GM12891 (cell line): ENCODE measurements around the gene SERPINE1.

Experiments
- DNase-seq: peaks from one replicate; pipeline ENCODE4 v3.0.0; 2011; ENCODE audit warnings: low spot score; ENCODE audit not compliant: insufficient read length
- FAIRE-seq: peaks from 2 replicates; lab custom pipeline; 2011; peaks lifted over from hg19 to GRCh38; lab: Jason Lieb, UNC
- PAX5 ChIP-seq: IDR thresholded peaks from 2 replicates; pipeline ENCODE4 v1.6.1; 2011; ENCODE audit warnings: low read length, moderate library complexity, mild to moderate bottlenecking; ENCODE audit not compliant: insufficient read depth, severe bottlenecking
- POLR2A ChIP-seq: IDR thresholded peaks from 2 replicates; pipeline ENCODE4 v1.6.1; 2011; ENCODE audit warnings: low read depth, low read length, control low read depth
- POLR2AphosphoS5 ChIP-seq: IDR thresholded peaks from 2 replicates; pipeline ENCODE4 v1.6.1; 2011; ENCODE audit warnings: low read depth, low read length, control low read depth
- POU2F2 ChIP-seq: IDR thresholded peaks from 2 replicates; pipeline ENCODE4 v1.6.1; 2011; ENCODE audit warnings: low read depth, mild to moderate bottlenecking, control low read depth, low read length, moderate library complexity
- SPI1 ChIP-seq: IDR thresholded peaks from 2 replicates; pipeline ENCODE4 v1.6.1; 2011; ENCODE audit warnings: low read depth, low read length, control low read depth
- TAF1 ChIP-seq: IDR thresholded peaks from 2 replicates; pipeline ENCODE4 v1.6.1; 2011; ENCODE audit warnings: low read depth, low read length, control low read depth

SERPINE1 gene

DNA sequence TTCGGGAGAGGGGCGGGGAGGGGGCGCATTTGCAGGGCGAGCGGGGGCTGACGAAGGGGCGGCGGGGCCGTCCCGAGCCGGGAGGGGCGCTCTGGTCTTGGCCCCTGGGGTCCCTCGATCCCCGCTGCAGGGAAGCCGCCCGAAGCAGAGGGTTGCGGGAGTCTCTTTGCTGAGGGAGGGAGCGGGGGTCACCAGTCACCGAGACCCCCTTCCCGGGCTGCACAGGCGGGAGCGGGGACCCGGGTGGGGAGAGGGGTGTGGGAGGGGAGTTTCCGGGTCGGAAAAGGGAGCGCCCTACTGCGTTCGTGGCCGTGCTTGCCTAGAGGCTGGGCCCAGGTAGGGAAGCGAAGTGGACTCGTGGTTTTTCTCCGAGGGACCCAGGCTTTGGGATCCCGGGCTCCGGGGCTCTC, 27.8 kb downstream of the SERPINE1 start:
- TF ChIP-seq POLR2AphosphoS5 (no peak), POLR2A (no peak), PAX5 (no peak), SPI1 (no peak), POU2F2 (no peak), TAF1 (no peak)
- DNase-seq (no peak), FAIRE-seq (no peak)

- FAIRE-seq (no peak), DNase-seq (no peak)
- no peak for TF ChIP-seq TAF1
- TF ChIP-seq POLR2AphosphoS5, result no peak
- no peak for TF ChIP-seq POU2F2
- TF ChIP-seq PAX5, result no peak
- no peak for TF ChIP-seq POLR2A
- no peak for TF ChIP-seq SPI1
Observed at GRCh38 chr7:101155303-101155702, 28.4 kb downstream of the SERPINE1 start.

DNA sequence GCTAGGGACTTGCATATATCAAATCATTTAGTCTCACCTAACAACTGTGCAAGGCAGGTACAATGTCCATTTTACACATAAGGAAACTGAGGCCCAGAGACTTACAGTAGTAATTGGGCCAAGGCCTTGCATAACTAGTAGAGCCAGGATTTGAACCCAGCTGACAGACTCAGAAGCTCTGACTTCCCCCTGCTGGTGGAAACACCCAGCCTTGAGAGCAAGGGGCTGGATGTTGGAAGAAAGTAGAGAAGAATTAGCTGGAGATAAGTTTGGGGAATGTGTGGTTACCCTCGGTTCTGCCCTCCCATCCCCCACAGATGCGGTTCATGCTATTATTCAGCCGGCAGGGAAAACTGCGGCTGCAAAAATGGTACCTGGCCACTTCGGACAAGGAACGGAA, 29.4 kb downstream of the SERPINE1 start:
- TF ChIP-seq PAX5, result no peak
- TF ChIP-seq POU2F2, result no peak
- TF ChIP-seq SPI1, result no peak
- no peak for TF ChIP-seq POLR2A
- TF ChIP-seq POLR2AphosphoS5, result no peak
- no peak for TF ChIP-seq TAF1
- DNase-seq (no peak), FAIRE-seq (no peak)

- TF ChIP-seq SPI1 (no peak), PAX5 (no peak), POLR2A (no peak), POLR2AphosphoS5 (no peak), TAF1 (no peak), POU2F2 (no peak)
- no peak for FAIRE-seq
- no peak for DNase-seq
Observed at GRCh38 chr7:101156866-101157589, 30.1 kb downstream of the SERPINE1 start.

- no peak for FAIRE-seq
- no peak for DNase-seq
- TF ChIP-seq POU2F2, result no peak
- no peak for TF ChIP-seq TAF1
- TF ChIP-seq POLR2A, result no peak
- no peak for TF ChIP-seq POLR2AphosphoS5
- no peak for TF ChIP-seq SPI1
- TF ChIP-seq PAX5, result no peak
Observed at GRCh38 chr7:101159696-101160674, 33.1 kb downstream of the SERPINE1 start.

DNA sequence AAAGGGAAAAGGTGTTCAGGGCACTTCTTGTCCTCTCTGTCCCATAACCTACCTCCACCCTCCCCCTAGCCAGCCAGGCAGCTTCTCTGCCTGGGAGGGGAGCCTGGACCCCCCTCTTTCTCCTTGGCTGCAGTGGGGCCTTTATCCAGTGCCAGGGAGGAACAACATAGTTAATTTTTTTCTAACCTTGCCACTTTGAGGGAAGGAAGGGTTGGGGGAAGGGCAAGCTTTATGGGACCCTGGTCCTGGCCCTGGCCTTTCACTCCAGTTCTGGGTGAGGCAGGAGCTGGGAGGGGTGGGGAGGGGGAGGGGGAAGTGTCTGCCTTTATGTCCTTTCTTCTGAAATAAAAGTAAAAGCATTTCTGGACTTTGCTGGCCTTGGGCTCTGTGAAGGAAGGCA, 34.0 kb downstream of the SERPINE1 start:
- FAIRE-seq (no peak), DNase-seq (no peak)
- TF ChIP-seq TAF1, result no peak
- no peak for TF ChIP-seq POLR2A
- no peak for TF ChIP-seq POU2F2
- TF ChIP-seq SPI1, result no peak
- no peak for TF ChIP-seq POLR2AphosphoS5

DNA sequence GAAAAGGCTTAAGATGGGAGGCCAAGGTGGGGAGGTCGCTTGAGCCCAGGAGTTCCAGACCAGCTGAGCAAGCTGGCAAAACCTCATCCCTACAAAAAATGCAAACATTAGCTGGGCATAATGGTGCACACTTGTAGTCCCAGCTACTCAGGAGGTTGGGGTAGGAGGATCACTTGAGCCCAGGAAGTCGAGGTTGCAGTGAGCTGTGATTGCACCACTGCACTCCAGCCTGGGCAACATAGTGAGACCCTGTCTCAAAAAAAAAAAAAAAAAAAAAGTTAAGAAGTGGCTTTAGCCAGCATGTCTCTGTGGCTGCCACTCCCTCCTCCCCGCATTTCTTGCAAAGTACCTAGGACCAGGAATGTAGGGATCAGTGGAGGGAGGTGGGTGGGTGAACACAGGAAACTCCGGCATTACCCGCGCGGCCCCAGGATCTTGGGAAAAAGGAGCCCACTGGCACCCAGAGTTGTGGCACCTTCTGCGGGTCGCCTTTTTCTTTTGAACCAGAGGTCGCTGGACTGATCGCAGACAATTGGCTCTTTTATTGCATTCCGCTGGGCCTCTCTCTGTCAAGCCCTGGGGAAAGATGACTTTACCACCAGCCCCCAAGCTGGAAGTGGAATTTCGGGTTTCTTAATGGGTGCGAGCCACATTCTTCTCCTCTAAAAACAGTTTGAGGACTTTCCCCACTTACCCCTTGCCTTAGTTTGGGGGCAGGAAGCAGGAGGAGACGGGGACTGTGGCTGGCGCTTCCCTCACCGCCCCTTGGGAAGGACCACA, 35.0 kb downstream of the SERPINE1 start:
- FAIRE-seq, result no peak
- no peak for DNase-seq
- no peak for TF ChIP-seq POU2F2
- TF ChIP-seq PAX5, result no peak
- TF ChIP-seq POLR2AphosphoS5, result no peak
- TF ChIP-seq SPI1, result no peak
- TF ChIP-seq POLR2A, result no peak
- TF ChIP-seq TAF1, result no peak

DNA sequence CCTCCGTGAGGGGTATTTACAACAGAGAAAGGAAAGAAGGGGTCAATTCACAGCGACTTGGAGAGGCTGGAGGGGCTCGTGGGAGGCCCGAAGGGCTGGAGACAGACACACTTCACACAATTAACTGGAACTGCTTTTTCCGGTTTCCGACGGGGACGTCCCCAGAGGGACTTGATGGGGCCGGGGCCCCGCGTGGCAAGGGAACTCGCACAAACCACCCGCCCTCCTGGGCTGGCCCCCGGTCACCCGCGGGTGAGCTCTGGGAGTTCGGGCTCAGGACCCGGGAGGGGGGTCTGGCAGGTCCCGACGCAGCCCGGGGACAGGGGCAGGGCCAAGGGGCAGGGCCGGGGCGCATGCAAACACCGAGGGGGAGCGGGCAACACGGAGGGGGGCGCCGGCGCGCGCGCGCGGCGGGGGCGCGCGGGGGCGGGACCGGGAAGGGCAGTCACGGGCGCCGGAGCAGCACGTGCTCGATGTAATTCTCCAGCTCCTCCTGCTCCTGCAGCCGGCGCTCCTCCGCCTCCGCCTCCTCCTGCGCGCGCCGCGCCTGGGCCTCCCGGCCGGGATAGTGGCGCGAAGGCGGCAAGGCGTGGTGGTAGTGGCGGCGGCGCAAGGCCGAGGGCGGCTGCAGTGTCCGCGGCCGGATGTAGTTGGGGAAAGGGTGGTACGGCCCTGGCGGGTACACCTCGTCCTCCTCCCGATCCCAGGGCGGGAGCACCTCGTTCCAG, 35.8 kb downstream of the SERPINE1 start:
- DNase-seq (no peak), FAIRE-seq (peak; percentile 82)
- TF ChIP-seq PAX5 (no peak), TAF1 (no peak), SPI1 (no peak), POU2F2 (no peak), POLR2AphosphoS5 (no peak), POLR2A (no peak)
